ENCODE measurements around the gene KANSL1. TPM values are rescaled to one million over a fixed set of nuclear protein-coding genes. Genes with fewer than 3 reads are reported as not detected.
"Not testable (repeated sequence)": the region's sequence is repeated elsewhere in the genome, so short reads cannot be mapped to it uniquely, and the experiment has no call there.

KANSL1 gene
- total RNA-seq, 1 donor from 2014 or later = 27.9 TPM

DNA sequence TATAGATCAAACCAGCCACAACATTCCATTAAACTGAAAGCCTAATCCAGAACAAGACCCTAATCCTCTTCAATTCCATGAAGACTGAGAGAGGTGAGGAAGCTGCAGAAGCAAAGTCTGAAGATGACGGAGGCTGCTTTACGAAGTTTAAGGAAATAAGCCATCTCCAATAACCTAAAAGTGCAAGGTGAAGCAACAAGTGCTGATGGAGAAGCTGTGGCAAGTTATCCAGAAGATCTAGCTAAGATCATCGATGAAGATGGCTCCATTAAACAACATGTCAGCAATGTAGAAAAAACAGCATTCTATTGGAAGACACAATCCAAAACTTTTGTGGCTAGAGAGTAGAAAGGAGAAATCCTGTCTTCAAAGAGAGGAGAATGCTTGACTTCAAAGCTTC, 69.6 kb downstream of the KANSL1 start:
- DNase-seq (ENCODE audit: missing footprints) (no peak), ATAC-seq (no peak)
- intact Hi-C loops (cut with DNase I) = no loop called here

GRCh38 chr17:46122486-46122871, 70.8 kb downstream of the KANSL1 start:
- intact Hi-C loops (cut with DNase I) = no loop called here
- DNase-seq (ENCODE audit: missing footprints) (no peak), ATAC-seq (no peak)

GRCh38 chr17:46121841-46122485, 71.3 kb downstream of the KANSL1 start:
- ATAC-seq (no peak), DNase-seq (ENCODE audit: missing footprints) (no peak)
- intact Hi-C loops (cut with DNase I) = no loop called here

GRCh38 chr17:46121165-46121764, 72.0 kb downstream of the KANSL1 start:
- ATAC-seq (peak; percentile 53), DNase-seq (ENCODE audit: missing footprints) (no peak)
- intact Hi-C loops (cut with DNase I) = no loop called here

DNA sequence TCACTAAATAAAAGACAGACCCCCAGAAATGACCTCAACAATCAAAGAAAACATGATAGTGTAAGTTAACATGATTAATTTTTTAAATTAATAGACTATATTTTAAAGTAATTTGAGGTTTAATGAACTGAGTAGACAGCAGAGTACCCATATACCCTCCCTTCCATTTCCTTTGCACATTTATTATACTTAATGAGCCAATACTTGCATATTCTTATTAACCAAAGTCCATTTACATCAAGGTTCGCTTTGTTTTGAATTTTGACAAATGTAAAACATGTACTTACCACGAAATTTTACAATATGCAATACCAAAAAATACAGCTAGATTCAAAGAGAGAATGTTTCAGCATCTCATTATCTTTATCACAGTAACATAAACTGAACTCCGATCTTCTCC, 72.7 kb downstream of the KANSL1 start:
- no peak for DNase-seq (ENCODE audit: missing footprints)
- no peak for ATAC-seq
- intact Hi-C loops (cut with DNase I) = no loop called here

- DNase-seq (ENCODE audit: missing footprints) (no peak), ATAC-seq (no peak)
- intact Hi-C loops (cut with DNase I) = no loop called here
These were observed 73.2 kb downstream of the KANSL1 start for GRCh38 chr17:46120078-46120477.

- intact Hi-C loops (cut with DNase I) = loop anchor here (5.0 kb wide), 1 partner anchor 73 kb away; the partner anchor contains the start of gene KANSL1
- ATAC-seq (no peak), DNase-seq (ENCODE audit: missing footprints) (no peak)
These were observed 74.3 kb downstream of the KANSL1 start for GRCh38 chr17:46118964-46119363.

GRCh38 chr17:46117850-46118696, 75.2 kb downstream of the KANSL1 start:
- no peak for DNase-seq (ENCODE audit: missing footprints)
- intact Hi-C loops (cut with DNase I) = loop anchor here (5.0 kb wide), 1 partner anchor 74 kb away; the partner anchor contains the start of gene KANSL1
- ATAC-seq = no peak

- ATAC-seq (no peak), DNase-seq (ENCODE audit: missing footprints) (no peak)
- intact Hi-C loops (cut with DNase I) = loop anchor here (5.0 kb wide), 1 partner anchor 75 kb away; the partner anchor contains the start of gene KANSL1
These were observed 76.1 kb downstream of the KANSL1 start for GRCh38 chr17:46117117-46117516.

DNA sequence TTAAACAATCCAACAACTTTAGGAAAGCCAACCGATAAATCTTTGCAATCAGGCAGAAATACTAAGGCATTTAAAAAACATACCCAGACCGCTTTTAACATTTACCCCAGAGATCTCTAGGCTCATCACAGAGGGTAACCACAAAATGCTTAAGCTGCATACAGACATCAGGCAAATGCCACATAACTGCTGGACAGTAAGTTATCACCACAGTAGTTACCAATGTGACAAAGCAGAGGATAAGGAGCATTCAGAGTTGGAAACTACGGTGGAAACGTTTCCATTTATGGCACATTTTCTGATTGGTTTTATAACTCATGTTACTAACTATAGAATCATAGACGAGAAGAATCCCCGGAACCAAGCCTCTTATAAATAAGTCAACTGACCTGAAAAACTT, 77.5 kb downstream of the KANSL1 start:
- no peak for DNase-seq (ENCODE audit: missing footprints)
- intact Hi-C loops (cut with DNase I) = loop anchor here (5.0 kb wide), 1 partner anchor 77 kb away; the partner anchor contains the start of gene KANSL1
- peak; percentile 49 for ATAC-seq

DNA sequence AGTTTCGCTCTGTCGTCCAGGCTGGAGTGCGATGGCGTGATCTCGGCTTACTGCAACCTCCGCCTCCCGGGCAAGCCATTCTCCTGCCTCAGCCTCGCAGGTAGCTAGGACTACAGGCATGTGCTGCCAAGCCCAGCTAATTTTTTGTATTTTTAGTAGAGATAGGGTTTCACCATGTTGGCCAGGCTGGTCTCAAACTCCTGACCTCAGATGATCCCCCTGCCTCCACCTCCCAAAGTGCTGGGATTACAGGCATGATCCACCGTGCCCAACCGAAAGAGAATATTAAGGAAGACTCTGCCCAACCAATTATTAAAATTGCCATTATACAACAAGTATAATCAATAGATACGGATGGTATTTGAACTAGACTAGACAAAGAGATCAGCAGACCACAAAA, 82.0 kb downstream of the KANSL1 start:
- intact Hi-C loops (cut with DNase I); ATAC-seq; DNase-seq (ENCODE audit: missing footprints): not testable (repeated sequence)

GRCh38 chr17:46110219-46110618, 83.0 kb downstream of the KANSL1 start:
- intact Hi-C loops (cut with DNase I) = no loop called here
- no peak for ATAC-seq
- no peak for DNase-seq (ENCODE audit: missing footprints)

DNA sequence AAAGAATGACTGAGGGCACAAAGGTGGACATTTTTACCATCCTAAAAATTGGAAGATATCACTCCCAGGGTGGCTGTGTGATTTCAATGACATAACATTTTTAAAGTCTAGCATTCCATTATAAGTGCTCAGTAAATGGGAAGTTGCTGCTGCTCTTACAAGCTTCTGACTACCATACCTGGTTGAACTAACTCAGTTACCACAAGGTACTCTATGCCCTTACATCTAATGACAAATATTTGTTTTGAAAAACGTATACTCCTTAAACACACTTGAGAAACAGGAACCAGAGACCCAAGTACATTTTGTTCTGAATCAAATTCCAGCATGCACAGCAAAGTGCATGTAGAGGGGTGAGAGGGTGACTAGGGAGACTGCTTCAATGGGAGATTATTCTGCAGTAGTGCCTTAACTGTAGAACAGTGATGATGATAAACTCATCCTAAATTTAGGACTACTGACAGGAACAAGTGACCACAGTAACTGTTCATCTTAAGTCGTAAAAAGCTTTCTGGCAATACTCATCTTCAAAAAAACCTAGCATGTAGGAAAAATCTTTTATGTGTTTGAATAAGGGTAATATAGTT, 83.5 kb downstream of the KANSL1 start:
- peak; percentile 55 for ATAC-seq
- intact Hi-C loops (cut with DNase I) = no loop called here

GRCh38 chr17:46108550-46109110, 84.6 kb downstream of the KANSL1 start:
- no peak for ATAC-seq
- DNase-seq (ENCODE audit: missing footprints) = no peak
- intact Hi-C loops (cut with DNase I) = no loop called here

More for the DNA sequence above, 83.5 kb downstream of the KANSL1 start:
- no peak for DNase-seq (ENCODE audit: missing footprints)

DNA sequence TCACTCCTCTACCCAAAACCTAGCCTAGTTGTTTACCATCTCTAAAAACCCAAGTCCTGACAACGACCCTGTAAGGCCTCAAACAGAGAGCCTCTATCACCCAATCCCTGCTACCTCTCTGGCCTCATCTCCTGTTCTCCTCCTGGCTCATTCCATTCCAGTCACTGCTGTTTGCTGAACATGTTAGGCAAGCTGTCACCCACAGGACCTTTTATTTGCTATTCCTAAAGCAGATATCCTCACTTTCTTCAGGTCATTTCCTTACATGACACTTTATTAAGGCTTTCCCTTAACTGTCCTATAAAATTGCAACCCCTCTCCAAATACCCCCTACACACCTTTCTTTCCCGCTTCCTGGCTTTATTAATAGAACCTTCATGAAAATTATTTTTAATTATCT, 85.1 kb downstream of the KANSL1 start:
- no peak for DNase-seq (ENCODE audit: missing footprints)
- no peak for ATAC-seq
- intact Hi-C loops (cut with DNase I) = no loop called here

DNA sequence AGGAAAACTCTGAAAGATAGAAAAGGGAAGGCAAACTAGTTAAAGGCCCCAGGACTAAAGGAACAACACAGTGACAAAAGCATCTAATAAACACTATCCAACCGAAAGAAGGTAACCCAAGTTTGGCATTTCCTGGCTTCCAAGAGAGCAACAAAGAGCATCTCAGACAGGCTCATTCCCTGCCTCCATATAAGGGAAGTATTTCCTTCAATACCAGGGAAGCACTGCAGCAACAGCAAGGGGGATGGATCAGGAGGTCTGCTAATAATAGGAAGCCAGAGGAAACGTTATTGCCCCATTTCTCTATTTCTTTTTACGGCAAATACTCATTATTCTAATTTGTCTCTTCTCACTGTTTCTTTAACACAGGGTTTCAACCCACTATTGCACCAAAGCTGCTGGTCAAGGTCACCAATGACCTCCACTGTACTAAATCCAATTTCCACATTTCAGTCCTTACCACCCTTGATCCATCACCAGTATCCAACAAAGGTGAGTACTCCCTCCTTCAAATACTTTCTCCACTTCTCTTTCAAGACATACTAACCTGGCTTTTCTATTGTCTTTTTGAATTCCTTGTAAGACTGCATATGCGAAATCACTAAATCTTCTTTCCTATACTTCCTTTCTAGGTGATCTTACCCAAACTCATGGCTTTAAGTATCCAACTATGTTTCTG, 86.1 kb downstream of the KANSL1 start:
- no peak for ATAC-seq
- intact Hi-C loops (cut with DNase I) = no loop called here

GRCh38 chr17:46102806-46103205, 90.4 kb downstream of the KANSL1 start:
- ATAC-seq; intact Hi-C loops (cut with DNase I); DNase-seq (ENCODE audit: missing footprints): not testable (repeated sequence)

More for the DNA sequence above, 86.1 kb downstream of the KANSL1 start:
- no peak for DNase-seq (ENCODE audit: missing footprints)
